Upper lobe of left lung (tissue), 6 donors: ENCODE measurements around the gene CRTC1. TPM values are rescaled to one million over a fixed set of nuclear protein-coding genes. Genes with fewer than 3 reads are reported as not detected.

ENCODE experiments used
- ATAC-seq, 2 donors: fragments of 200-7000 bp; cut with Tn5 transposase; one replicate each; pipeline ENCODE4 v1.9.1; 2022; ENCODE audit warnings: mild to moderate bottlenecking in 2 of 2, moderate library complexity in 2 of 2; ENCODE audit not compliant: low FRiP score in 2 of 2
- DNase-seq, 2 donors: peaks; one replicate each; pipeline ENCODE4 v3.0.0-alpha.2; 2019 to 2020
- H3K27ac ChIP-seq, 4 donors: fragments of 200-600 bp; sonication (generic); one replicate each; pipeline ENCODE4 v1.5.1; 2016 to 2019
- H3K27me3 ChIP-seq, 4 donors: fragments of 200-600 bp; sonication (generic); one replicate each; pipeline ENCODE4 v1.5.1; 2017 to 2019
- H3K36me3 ChIP-seq, 4 donors: fragments of 200-600 bp; sonication (generic); one replicate each; pipeline ENCODE4 v1.5.1; 2016 to 2019
- H3K4me1 ChIP-seq, 4 donors: fragments of 200-600 bp; sonication (generic); one replicate each; pipeline ENCODE4 v1.5.1; 2018 to 2019
- H3K4me3 ChIP-seq, 4 donors: fragments of 200-600 bp; sonication (generic); one replicate each; pipeline ENCODE4 v1.5.1; 2017 to 2019; ENCODE audit warnings: mild to moderate bottlenecking in 2 of 4, moderate library complexity in 1 of 4
- H3K9me3 ChIP-seq, 4 donors: fragments of 200-600 bp; sonication (generic); one replicate each; pipeline ENCODE4 v1.5.1; 2018 to 2019
- EP300 ChIP-seq, 4 donors: sonication (generic); formaldehyde crosslinking; IDR thresholded peaks; one replicate each; pipeline ENCODE4 v1.5.1; 2017; ENCODE audit warnings: antibody characterized with exemption in 4 of 4, control low read depth in 2 of 4
- POLR2A ChIP-seq, 4 donors: fragments of 450-650 bp; IDR thresholded peaks; one replicate each; pipeline ENCODE4 v1.5.1; 2016 to 2017; ENCODE audit warnings: antibody characterized with exemption in 4 of 4, mild to moderate bottlenecking in 2 of 4
- POLR2AphosphoS5 ChIP-seq, 2 donors: sonication (generic); formaldehyde crosslinking; IDR thresholded peaks; one replicate each; pipeline ENCODE4 v1.5.1; 2017; ENCODE audit warnings: antibody characterized with exemption in 2 of 2
- WGBS, 2 donors: methylation state at CpG; one replicate each; pipeline ENCODE4 v1.1.5; 2017 to 2018; 5-methylcytosine and 5-hydroxymethylcytosine counted together
- total RNA-seq, 6 donors: library from RNA; depleted of rRNA in 4 of 6; stranded (reverse); fragments of >200 nt in 4 of 6; gene quantifications; one replicate each; pipeline versions ENCODE4 v1.1.0 to v1.2.1, GENCODE V29; 2016 to 2021
- TF ChIP-seq, protein P1 (sequence below), 6 experiments: fragments of 450-650 bp in 4 of 6; fragments of 200-600 bp in 2 of 6; sonication (generic) in 2 of 6; IDR thresholded peaks; one replicate each; pipeline ENCODE4 v1.5.1; 2016 to 2019; ENCODE audit warnings: antibody characterized with exemption in 6 of 6
- donor health status: DM: no; HTN: no; CAD: no; lungs with moderate emphysema.
- donor health status: DM: no; HTN: yes; CAD: no; lungs with severe emphysema.

The CRTC1 gene
- total RNA-seq, 6 donors from 2014 or later: 5.9 to 27.2 (median 15.6) TPM

DNA sequence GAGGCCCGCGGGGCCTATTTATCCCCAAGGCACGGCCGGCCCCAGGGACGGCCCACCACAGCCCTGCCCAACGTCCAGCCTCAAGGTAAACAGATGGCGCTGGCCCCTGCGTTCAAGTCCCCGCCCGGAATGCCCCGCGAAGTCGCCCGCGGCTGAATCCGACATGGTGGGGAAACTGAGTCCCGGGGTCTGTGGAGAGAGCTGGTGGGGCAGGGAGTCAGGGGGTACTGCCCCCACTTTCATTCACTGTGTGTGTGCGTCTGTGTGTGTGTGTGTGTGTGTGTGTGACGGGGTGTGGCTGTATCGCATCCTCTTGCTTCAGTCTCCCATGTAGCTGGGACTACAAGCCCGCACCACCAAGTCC, 107.8 kb downstream of the CRTC1 start:
- Histone ChIP-seq H3K27me3 (peaks cover 2 to 60% (median 47%) of the 10 kb centered on the region in 4 donors), H3K9me3 (no peaks in the 10 kb centered on the region), H3K4me1 (peaks cover 29 to 45% (median 38%) of the 10 kb centered on the region in 4 donors), H3K4me3 (no peak overlapping the region), H3K36me3 (no peaks in the 10 kb centered on the region), H3K27ac (no peak overlapping the region)
- ATAC-seq (no peak), DNase-seq (no peak)
- TF ChIP-seq EP300 (IDR thresholded peaks at IDR 0.05) (no peak), POLR2AphosphoS5 (IDR thresholded peaks at IDR 0.05) (no peak), POLR2A (IDR thresholded peaks at IDR 0.05) (no peak)
- TF ChIP-seq, protein P1, sequence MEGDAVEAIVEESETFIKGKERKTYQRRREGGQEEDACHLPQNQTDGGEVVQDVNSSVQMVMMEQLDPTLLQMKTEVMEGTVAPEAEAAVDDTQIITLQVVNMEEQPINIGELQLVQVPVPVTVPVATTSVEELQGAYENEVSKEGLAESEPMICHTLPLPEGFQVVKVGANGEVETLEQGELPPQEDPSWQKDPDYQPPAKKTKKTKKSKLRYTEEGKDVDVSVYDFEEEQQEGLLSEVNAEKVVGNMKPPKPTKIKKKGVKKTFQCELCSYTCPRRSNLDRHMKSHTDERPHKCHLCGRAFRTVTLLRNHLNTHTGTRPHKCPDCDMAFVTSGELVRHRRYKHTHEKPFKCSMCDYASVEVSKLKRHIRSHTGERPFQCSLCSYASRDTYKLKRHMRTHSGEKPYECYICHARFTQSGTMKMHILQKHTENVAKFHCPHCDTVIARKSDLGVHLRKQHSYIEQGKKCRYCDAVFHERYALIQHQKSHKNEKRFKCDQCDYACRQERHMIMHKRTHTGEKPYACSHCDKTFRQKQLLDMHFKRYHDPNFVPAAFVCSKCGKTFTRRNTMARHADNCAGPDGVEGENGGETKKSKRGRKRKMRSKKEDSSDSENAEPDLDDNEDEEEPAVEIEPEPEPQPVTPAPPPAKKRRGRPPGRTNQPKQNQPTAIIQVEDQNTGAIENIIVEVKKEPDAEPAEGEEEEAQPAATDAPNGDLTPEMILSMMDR (IDR thresholded peaks at IDR 0.05): no peak
- 45 to 61% methylated on average over 5 of the region's 21 CpGs for WGBS, 2 donors

DNA sequence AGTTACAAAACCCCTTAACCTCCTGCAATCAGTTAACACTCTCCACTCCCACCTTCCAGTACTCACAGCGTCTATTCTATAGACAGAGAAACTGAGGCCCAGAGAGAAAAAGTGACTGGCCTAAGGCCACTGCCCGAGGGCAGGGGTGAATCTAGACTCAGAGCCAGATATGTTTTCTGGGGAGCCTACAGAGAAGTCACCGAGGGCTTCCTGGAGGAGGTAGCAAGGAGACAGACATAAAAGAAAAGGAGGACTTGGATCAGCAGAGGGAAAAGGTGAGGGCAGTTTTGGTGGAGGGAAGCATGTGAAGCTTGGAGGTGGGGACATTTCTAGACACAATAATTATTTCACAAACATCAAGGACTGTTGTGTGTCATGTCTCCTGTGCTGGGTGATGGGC, 109.2 kb downstream of the CRTC1 start:
- Histone ChIP-seq H3K27me3 (peaks cover 2 to 50% (median 38%) of the 10 kb centered on the region in 4 donors), H3K4me3 (no peak overlapping the region), H3K9me3 (no peaks in the 10 kb centered on the region), H3K4me1 (peaks cover 29 to 40% (median 35%) of the 10 kb centered on the region in 4 donors), H3K36me3 (no peaks in the 10 kb centered on the region), H3K27ac (no peak overlapping the region)
- no peak for ATAC-seq
- WGBS, 2 donors: 82 to 91% methylated on average over 3 of the region's 3 CpGs
- no peak for DNase-seq
- TF ChIP-seq, protein P1 (IDR thresholded peaks at IDR 0.05): no peak
- TF ChIP-seq POLR2A (IDR thresholded peaks at IDR 0.05): no peak
- TF ChIP-seq EP300 (IDR thresholded peaks at IDR 0.05): no peak
- TF ChIP-seq POLR2AphosphoS5 (IDR thresholded peaks at IDR 0.05): no peak

DNA sequence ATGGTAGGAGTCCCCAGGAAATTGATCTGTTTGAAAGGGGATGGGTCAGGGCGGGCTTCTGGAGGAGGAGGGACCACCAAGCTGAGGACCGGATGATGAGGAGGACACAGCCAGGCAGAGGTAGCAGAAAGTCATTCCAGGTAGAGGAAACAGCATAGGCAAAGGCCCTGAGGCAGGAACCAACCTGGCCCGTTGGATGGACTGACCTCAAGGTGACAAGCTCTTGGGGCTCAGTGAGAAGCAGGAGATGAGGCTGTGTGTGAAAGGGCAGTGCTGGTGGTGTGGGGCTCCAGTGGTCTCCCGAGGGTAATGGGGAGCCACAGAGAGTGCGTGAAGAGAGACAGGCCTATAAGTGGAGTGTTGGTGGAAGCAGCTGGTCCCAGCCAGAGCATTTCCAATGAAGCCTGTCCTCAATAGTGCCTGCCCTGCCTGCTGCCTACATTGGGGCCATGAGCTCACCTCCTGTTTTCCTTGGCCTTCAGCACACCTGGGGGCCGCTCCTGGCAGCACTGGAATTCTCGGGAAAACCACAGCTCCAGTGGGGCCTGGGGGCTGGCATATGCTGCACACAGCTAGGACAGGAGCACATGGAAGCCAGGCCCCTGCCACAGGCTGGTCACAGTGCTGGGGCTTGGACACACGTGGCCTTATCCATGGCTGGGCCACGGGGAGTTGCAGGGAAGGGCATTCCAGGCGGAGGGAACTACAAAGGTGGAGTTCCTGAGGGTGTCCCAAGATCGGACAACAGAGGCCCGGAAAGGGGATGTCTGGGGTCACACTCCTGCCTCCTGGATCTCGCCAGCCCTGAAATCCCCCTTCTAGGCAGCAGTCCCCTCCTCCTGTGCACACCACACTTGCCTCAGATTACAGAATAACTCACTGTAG, 109.9 kb downstream of the CRTC1 start:
- Histone ChIP-seq H3K27ac (no peak overlapping the region), H3K9me3 (no peaks in the 10 kb centered on the region)
- DNase-seq: no peak

DNA sequence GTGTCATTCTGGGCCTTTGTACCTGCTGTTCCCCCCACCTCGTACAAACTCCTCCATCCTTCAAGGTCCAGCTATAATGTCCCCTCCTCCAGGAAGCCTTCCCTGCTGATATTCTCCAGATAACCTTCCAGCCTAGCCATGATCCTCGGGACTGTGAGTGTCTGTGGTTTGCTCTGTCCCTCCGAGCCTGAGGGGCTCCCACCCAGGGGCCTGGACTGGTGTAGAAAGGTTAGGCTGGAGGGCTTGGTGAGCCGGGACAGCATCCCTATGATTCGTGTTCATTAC, 110.5 kb downstream of the CRTC1 start:
- TF ChIP-seq POLR2AphosphoS5 (IDR thresholded peaks at IDR 0.05): no peak
- no peak for TF ChIP-seq POLR2A (IDR thresholded peaks at IDR 0.05)
- TF ChIP-seq, protein P1 (IDR thresholded peaks at IDR 0.05): no peak
- no peak for TF ChIP-seq EP300 (IDR thresholded peaks at IDR 0.05)
- Histone ChIP-seq H3K36me3 (no peaks in the 10 kb centered on the region), H3K4me1 (peaks cover 19 to 29% (median 25%) of the 10 kb centered on the region in 4 donors), H3K27ac (no peak overlapping the region), H3K9me3 (no peaks in the 10 kb centered on the region), H3K4me3 (no peak overlapping the region), H3K27me3 (peaks cover 0 to 37% (median 30%) of the 10 kb centered on the region in 4 donors)
- ATAC-seq: no peak
- DNase-seq: no peak
- WGBS, 2 donors: 63 to 74% methylated on average over 5 of the region's 5 CpGs

More for the DNA sequence above, 109.9 kb downstream of the CRTC1 start:
- peaks cover 25 to 33% (median 29%) of the 10 kb centered on the region in 4 donors for H3K4me1 ChIP-seq
- no peak overlapping the region for H3K4me3 ChIP-seq
- TF ChIP-seq, protein P1 (IDR thresholded peaks at IDR 0.05): no peak
- TF ChIP-seq POLR2AphosphoS5 (IDR thresholded peaks at IDR 0.05): no peak
- no peak for TF ChIP-seq EP300 (IDR thresholded peaks at IDR 0.05)
- TF ChIP-seq POLR2A (IDR thresholded peaks at IDR 0.05): no peak
- 78 to 84% methylated on average over 12 to 13 of the region's 13 CpGs for WGBS, 2 donors
- no peaks in the 10 kb centered on the region for H3K36me3 ChIP-seq
- H3K27me3 ChIP-seq: peaks cover 0 to 43% (median 32%) of the 10 kb centered on the region in 4 donors
- ATAC-seq: no peak
